ENCODE data around the gene MTA3.

The MTA3 gene

GRCh38 chr2:42648796-42649195 lies 80.4 kb downstream of the MTA3 start:
- intact Hi-C loops (cut with DNase I; ENCODE audit: low total_unique reads): no loop called here
- Histone ChIP-seq H3K27me3 (no peaks in the 10 kb centered on the region), H3K27ac (no peak overlapping the region), H3K36me3 (peaks cover 11 to 29% (median 14%) of the 10 kb centered on the region in 3 donors), H3K4me1 (no peaks in the 10 kb centered on the region), H3K4me3 (no peak overlapping the region), H3K9me3 (no peaks in the 10 kb centered on the region)
- TF ChIP-seq CTCF (IDR thresholded peaks at IDR 0.05): no peak
- DNase-seq: no peak

GRCh38 chr2:42651057-42651456 lies 82.6 kb downstream of the MTA3 start:
- intact Hi-C loops (cut with DNase I; ENCODE audit: low total_unique reads): no loop called here
- DNase-seq: no peak

GRCh38 chr2:42652086-42652485 lies 83.7 kb downstream of the MTA3 start:
- Histone ChIP-seq H3K4me1 (no peaks in the 10 kb centered on the region), H3K27me3 (no peaks in the 10 kb centered on the region), H3K27ac (no peak overlapping the region), H3K4me3 (no peak overlapping the region), H3K9me3 (no peaks in the 10 kb centered on the region), H3K36me3 (peaks cover 0 to 14% (median 8%) of the 10 kb centered on the region in 3 donors)
- TF ChIP-seq CTCF (IDR thresholded peaks at IDR 0.05): no peak
- intact Hi-C loops (cut with DNase I; ENCODE audit: low total_unique reads): no loop called here
- DNase-seq: no peak

More at GRCh38 chr2:42651057-42651456, 82.6 kb downstream of the MTA3 start:
- Histone ChIP-seq H3K27ac (no peak overlapping the region), H3K36me3 (peaks cover 4 to 17% (median 8%) of the 10 kb centered on the region in 3 donors), H3K4me3 (no peak overlapping the region), H3K9me3 (no peaks in the 10 kb centered on the region), H3K4me1 (no peaks in the 10 kb centered on the region), H3K27me3 (no peaks in the 10 kb centered on the region)
- no peak for TF ChIP-seq CTCF (IDR thresholded peaks at IDR 0.05)

- Histone ChIP-seq H3K4me1 (no peaks in the 10 kb centered on the region), H3K27ac (no peak overlapping the region), H3K9me3 (no peaks in the 10 kb centered on the region), H3K36me3 (peaks cover 0 to 14% (median 6%) of the 10 kb centered on the region in 3 donors), H3K4me3 (no peak overlapping the region), H3K27me3 (no peaks in the 10 kb centered on the region)
- no peak for DNase-seq
- TF ChIP-seq CTCF (IDR thresholded peaks at IDR 0.05): no peak
- intact Hi-C loops (cut with DNase I; ENCODE audit: low total_unique reads): no loop called here
Measured at GRCh38 chr2:42653039-42653438, 84.6 kb downstream of the MTA3 start.

- no peak overlapping the region for H3K4me3 ChIP-seq
- H3K36me3 ChIP-seq: peaks cover 0 to 14% (median 6%) of the 10 kb centered on the region in 3 donors
- no peak overlapping the region for H3K27ac ChIP-seq
- H3K4me1 ChIP-seq: no peaks in the 10 kb centered on the region
- H3K27me3 ChIP-seq: no peaks in the 10 kb centered on the region
- DNase-seq: no peak
- H3K9me3 ChIP-seq: no peaks in the 10 kb centered on the region
- intact Hi-C loops (cut with DNase I; ENCODE audit: low total_unique reads): no loop called here
- TF ChIP-seq CTCF (IDR thresholded peaks at IDR 0.05): no peak
Measured at GRCh38 chr2:42653908-42654445, 85.5 kb downstream of the MTA3 start.

GRCh38 chr2:42658306-42658705 lies 89.9 kb downstream of the MTA3 start:
- TF ChIP-seq CTCF (IDR thresholded peaks at IDR 0.05): no peak
- Histone ChIP-seq H3K4me3 (no peak overlapping the region), H3K27ac (no peak overlapping the region), H3K27me3 (no peaks in the 10 kb centered on the region), H3K9me3 (no peaks in the 10 kb centered on the region), H3K4me1 (no peaks in the 10 kb centered on the region), H3K36me3 (peaks cover 0 to 17% (median 14%) of the 10 kb centered on the region in 3 donors)
- intact Hi-C loops (cut with DNase I; ENCODE audit: low total_unique reads): no loop called here
- DNase-seq: no peak
